Smooth muscle cell (in vitro differentiated cells): Measurements from ENCODE around the gene BSG. TPM values are rescaled to one million over a fixed set of nuclear protein-coding genes. Genes with fewer than 3 reads are reported as not detected.
"Not testable (repeated sequence)": the region's sequence is repeated elsewhere in the genome, so short reads cannot be mapped to it uniquely, and the experiment has no call there.

Experiments
- DNase-seq: peaks from one replicate; lab custom pipeline; 2025; ENCODE audit not compliant: unreplicated experiment; lab: John Stamatoyannopoulos, UW
- H2AFZ ChIP-seq: fragments of 200-600 bp; sonication (generic); 2 replicates; pipeline ENCODE4 v1.6.0; 2016; ENCODE audit warnings: antibody characterized with exemption, low read depth, mild to moderate bottlenecking
- H3F3A ChIP-seq: fragments of 200-600 bp; sonication (generic); 2 replicates; pipeline ENCODE4 v1.6.0; 2017; ENCODE audit warnings: antibody characterized with exemption, low read depth
- H3K27ac ChIP-seq: fragments of 200-600 bp; sonication (generic); 2 replicates; pipeline ENCODE4 v1.5.1; 2016; ENCODE audit warnings: low read depth, mild to moderate bottlenecking
- H3K27me3 ChIP-seq: fragments of 200-600 bp; sonication (generic); 2 replicates; pipeline ENCODE4 v1.6.1; 2016; ENCODE audit warnings: low read depth, mild to moderate bottlenecking
- H3K36me3 ChIP-seq: fragments of 200-600 bp; sonication (generic); 2 replicates; pipeline ENCODE4 v1.5.1; 2016; ENCODE audit warnings: low read depth
- H3K4me1 ChIP-seq: fragments of 200-600 bp; sonication (generic); 2 replicates; pipeline ENCODE4 v1.5.1; 2016; ENCODE audit warnings: low read depth
- H3K4me2 ChIP-seq: fragments of 200-600 bp; sonication (generic); 2 replicates; pipeline ENCODE4 v1.6.0; 2016; ENCODE audit warnings: mild to moderate bottlenecking
- H3K4me3 ChIP-seq: fragments of 200-600 bp; sonication (generic); 2 replicates; pipeline ENCODE4 v1.5.1; 2016; ENCODE audit warnings: mild to moderate bottlenecking
- H3K79me2 ChIP-seq: fragments of 200-600 bp; sonication (generic); 2 replicates; pipeline ENCODE4 v1.6.0; 2016; ENCODE audit warnings: low read depth, mild to moderate bottlenecking
- H3K9ac ChIP-seq: fragments of 200-600 bp; sonication (generic); 2 replicates; pipeline ENCODE4 v1.6.0; 2016; ENCODE audit warnings: low read depth
- H3K9me3 ChIP-seq: fragments of 200-600 bp; sonication (generic); replicated peaks from 2 replicates; pipeline ENCODE4 v1.5.1; 2016; ENCODE audit warnings: low read depth
- H4K20me1 ChIP-seq: fragments of 200-600 bp; sonication (generic); 2 replicates; pipeline ENCODE4 v1.6.0; 2016; ENCODE audit warnings: low read depth
- WGBS: methylation state at CpG from one replicate; pipeline ENCODE4 v1.1.7; 2016; ENCODE audit warnings: low lambda C conversion rate; 5-methylcytosine and 5-hydroxymethylcytosine counted together
- polyA plus RNA-seq: library from polyadenylated mRNA; unstranded; fragments of >200 nt; fragmentation: Nextera tagmentation; extraction: Ambion mirVana; gene quantifications from 2 replicates; pipeline ENCODE4 v1.2.1, GENCODE V29; 2016
- total RNA-seq: library from RNA; depleted of rRNA; stranded (reverse); fragments of >200 nt; gene quantifications from 2 replicates; pipeline ENCODE4 v1.2.3, GENCODE V29; 2014
- TF ChIP-seq, protein P1 (sequence below): fragments of 200-600 bp; sonication (generic); IDR thresholded peaks from 2 replicates; pipeline ENCODE4 v1.5.1; 2017; ENCODE audit warnings: borderline replicate concordance, mild to moderate bottlenecking, antibody characterized with exemption; ENCODE audit not compliant: insufficient read depth, poor library complexity, severe bottlenecking

Gene BSG
- total and polyA plus RNA-seq, 2 experiments from 2014 or later = 431 to 1,057 TPM

DNA sequence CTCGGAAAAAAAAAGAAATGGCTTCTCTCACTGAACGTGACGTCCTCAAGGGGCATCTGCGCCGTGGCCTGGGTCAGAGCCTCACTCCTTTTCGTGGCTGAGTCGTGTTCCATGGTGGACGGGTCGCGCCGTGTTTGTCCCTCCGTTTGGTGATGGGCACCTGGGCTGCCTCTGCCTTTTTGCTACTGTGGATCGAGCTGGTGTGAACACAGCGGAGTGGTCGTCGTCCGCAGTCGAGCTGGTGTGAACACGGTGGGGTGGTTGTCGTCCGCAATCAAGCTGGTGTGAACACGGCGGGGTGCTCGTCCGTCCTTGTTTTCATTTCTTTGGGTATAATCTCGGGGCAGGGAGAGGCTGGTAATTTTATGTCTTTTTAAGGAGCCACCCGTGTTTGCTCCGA lies 28.9 kb downstream of the BSG start:
- H2AFZ ChIP-seq = no peak overlapping the region
- no peaks in the 10 kb centered on the region for H3K27me3 ChIP-seq
- H3K36me3 ChIP-seq = no peaks in the 10 kb centered on the region
- no peak for DNase-seq
- no peaks in the 10 kb centered on the region for H3K4me1 ChIP-seq
- H3K9ac ChIP-seq = no peak overlapping the region
- H3K9me3 ChIP-seq = no peaks in the 10 kb centered on the region
- H4K20me1 ChIP-seq = no peaks in the 10 kb centered on the region
- H3K79me2 ChIP-seq = no peaks in the 10 kb centered on the region
- H3K27ac ChIP-seq = no peak overlapping the region
- TF ChIP-seq, protein P1, sequence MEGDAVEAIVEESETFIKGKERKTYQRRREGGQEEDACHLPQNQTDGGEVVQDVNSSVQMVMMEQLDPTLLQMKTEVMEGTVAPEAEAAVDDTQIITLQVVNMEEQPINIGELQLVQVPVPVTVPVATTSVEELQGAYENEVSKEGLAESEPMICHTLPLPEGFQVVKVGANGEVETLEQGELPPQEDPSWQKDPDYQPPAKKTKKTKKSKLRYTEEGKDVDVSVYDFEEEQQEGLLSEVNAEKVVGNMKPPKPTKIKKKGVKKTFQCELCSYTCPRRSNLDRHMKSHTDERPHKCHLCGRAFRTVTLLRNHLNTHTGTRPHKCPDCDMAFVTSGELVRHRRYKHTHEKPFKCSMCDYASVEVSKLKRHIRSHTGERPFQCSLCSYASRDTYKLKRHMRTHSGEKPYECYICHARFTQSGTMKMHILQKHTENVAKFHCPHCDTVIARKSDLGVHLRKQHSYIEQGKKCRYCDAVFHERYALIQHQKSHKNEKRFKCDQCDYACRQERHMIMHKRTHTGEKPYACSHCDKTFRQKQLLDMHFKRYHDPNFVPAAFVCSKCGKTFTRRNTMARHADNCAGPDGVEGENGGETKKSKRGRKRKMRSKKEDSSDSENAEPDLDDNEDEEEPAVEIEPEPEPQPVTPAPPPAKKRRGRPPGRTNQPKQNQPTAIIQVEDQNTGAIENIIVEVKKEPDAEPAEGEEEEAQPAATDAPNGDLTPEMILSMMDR = no peak
- WGBS = 94% methylated on average over 28 of the region's 28 CpGs
- H3K4me3 ChIP-seq = no peak overlapping the region
- H3K4me2 ChIP-seq = no peak overlapping the region
- H3F3A ChIP-seq = no peaks in the 10 kb centered on the region

DNA sequence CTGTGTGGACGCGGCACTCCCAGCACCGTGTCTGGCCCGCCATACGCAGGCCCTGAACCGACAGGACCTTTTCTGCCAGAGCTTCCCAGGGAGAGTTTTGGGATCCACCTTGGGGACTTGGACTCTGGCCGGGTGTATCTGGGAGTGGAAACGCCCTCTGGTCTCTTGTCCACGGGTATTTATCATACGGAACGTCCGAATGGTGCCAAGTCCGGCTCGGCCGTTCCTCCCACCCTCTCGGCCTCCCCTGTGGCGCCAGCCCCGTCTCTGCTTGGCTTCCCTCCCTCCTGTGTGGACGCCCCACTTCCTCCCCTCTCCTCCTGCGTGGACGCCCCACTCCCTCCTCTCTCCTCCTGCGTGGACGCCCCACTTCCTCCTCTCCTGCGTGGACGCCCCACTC lies 29.4 kb downstream of the BSG start:
- no peak for DNase-seq
- Histone ChIP-seq H3K4me1 (no peaks in the 10 kb centered on the region), H3K9me3 (no peaks in the 10 kb centered on the region), H3F3A (no peaks in the 10 kb centered on the region), H3K9ac (no peak overlapping the region), H4K20me1 (no peaks in the 10 kb centered on the region), H3K27me3 (no peaks in the 10 kb centered on the region), H3K4me2 (no peak overlapping the region), H3K4me3 (no peak overlapping the region), H3K79me2 (no peaks in the 10 kb centered on the region), H3K36me3 (no peaks in the 10 kb centered on the region), H3K27ac (no peak overlapping the region), H2AFZ (no peak overlapping the region)
- TF ChIP-seq, protein P1 = no peak
- WGBS = 94% methylated on average over 15 of the region's 25 CpGs

DNA sequence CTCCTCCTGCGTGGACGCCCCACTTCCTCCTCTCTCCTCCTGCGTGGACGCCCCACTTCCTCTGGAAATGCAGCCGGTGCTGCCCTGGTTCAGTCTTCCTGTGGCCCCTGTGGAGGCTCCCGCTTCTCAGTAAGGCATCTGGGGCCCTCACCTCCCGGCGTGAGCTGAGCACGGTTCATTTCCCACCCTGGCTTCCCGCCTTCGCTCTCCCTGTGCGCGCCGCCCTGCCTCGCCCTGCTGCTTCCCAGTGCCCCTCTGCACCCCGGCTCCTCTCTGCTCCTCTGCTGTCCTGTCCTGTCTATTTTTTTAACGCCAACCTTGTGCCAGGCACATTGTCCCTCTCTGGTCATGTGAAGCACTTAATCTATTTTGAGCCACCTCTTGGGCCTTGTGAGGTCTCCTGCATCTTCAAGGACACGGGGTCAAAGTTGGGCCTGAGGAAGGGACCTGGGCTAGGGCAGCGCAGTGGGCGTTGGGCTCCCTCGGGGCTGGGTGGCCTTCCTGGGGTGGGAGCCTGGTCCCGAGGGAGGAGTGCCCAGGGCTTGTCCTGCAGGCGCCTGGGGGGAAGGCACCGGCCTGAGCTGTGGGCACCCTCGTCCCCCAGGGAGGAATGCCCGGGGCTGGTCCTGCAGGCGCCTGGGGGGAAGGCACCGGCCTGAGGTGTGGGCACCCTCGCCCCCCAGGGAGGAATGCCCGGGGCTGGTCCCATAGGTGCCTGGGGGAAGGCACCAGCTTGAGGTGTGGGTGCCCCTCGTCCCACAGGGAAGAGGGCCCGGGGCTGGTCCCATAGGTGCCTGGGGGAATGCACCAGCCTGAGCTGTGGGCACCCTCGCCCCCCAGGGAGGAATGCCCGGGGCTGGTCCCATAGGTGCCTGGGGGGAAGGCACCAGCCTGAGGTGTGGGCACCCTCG lies 30.2 kb downstream of the BSG start:
- Histone ChIP-seq H3K27me3 (no peaks in the 10 kb centered on the region), H3K36me3 (no peaks in the 10 kb centered on the region), H3K27ac (no peak overlapping the region), H3K9me3 (no peaks in the 10 kb centered on the region), H3K9ac (no peak overlapping the region), H3K79me2 (no peaks in the 10 kb centered on the region), H2AFZ (no peak overlapping the region), H4K20me1 (no peaks in the 10 kb centered on the region), H3K4me1 (no peaks in the 10 kb centered on the region), H3K4me2 (no peak overlapping the region), H3K4me3 (no peak overlapping the region), H3F3A (no peaks in the 10 kb centered on the region)
- DNase-seq = no peak
- TF ChIP-seq, protein P1 = no peak
- WGBS = 95% methylated on average over 34 of the region's 35 CpGs

DNA sequence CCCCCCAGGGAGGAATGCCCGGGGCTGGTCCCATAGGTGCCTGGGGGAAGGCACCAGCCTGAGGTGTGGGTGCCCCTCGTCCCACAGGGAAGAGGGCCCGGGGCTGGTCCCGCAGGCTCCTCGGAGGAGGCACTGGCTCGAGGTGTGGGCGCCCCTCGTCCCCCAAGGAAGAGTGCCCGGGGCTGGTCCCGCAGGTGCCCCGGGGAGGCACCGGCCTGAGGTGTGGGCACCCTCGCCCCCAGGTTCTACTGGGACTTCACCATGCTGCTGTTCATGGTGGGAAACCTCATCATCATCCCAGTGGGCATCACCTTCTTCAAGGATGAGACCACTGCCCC lies 30.9 kb downstream of the BSG start:
- not testable (repeated sequence) for H3K9ac ChIP-seq, DNase-seq, H2AFZ ChIP-seq, H3K27ac ChIP-seq, H3K4me3 ChIP-seq, H3K27me3 ChIP-seq, H3F3A ChIP-seq, H3K4me1 ChIP-seq, H3K79me2 ChIP-seq, H4K20me1 ChIP-seq, H3K36me3 ChIP-seq, H3K4me2 ChIP-seq, H3K9me3 ChIP-seq
- 94% methylated on average over 12 of the region's 13 CpGs for WGBS

DNA sequence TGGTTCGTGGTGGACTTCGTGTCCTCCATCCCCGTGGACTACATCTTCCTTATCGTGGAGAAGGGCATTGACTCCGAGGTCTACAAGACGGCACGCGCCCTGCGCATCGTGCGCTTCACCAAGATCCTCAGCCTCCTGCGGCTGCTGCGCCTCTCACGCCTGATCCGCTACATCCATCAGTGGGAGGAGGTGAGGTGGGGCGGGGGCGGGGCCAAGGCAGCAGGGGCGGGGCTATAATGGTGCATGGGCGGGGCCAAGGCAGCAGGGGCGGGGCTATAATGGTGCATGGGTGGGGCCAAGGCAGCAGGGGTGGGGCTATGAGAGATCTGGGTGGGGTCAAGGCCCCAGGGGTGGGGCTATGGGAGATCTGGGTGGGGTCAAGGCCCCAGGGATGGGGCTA lies 31.4 kb downstream of the BSG start:
- not testable (repeated sequence) for H3K79me2 ChIP-seq, DNase-seq, H3K27me3 ChIP-seq, H3K9me3 ChIP-seq, H3K9ac ChIP-seq, H3K27ac ChIP-seq, H3K4me2 ChIP-seq, H3F3A ChIP-seq, H3K36me3 ChIP-seq, H3K4me3 ChIP-seq, H2AFZ ChIP-seq, H4K20me1 ChIP-seq, H3K4me1 ChIP-seq
- 91% methylated on average over 20 of the region's 20 CpGs for WGBS
